ENCODE results near the gene NSRP1.

- TF ChIP-seq CTCF (conservative IDR thresholded peaks at IDR 0.05; ENCODE audit: low read length) (no peak), EZH2phosphoT487 (IDR thresholded peaks at IDR 0.05; ENCODE audit: borderline replicate concordance) (no peak)
Measured at GRCh38 chr17:30187573-30187972, 71.0 kb downstream of the NSRP1 start.

Measured in Loucy (cell line).